HG03175 (cell line): ENCODE measurements around the gene LZTS2.

Experiments
- ATAC-seq: cut with Tn5 transposase; IDR thresholded peaks from one replicate; pipeline ENCODE4 v1.9.1; 2021; ENCODE audit warnings: mild to moderate bottlenecking, moderate library complexity; ENCODE audit not compliant: unreplicated experiment

LZTS2 gene

GRCh38 chr10:101012525-101013364, 13.1 kb downstream of the LZTS2 start:
- peak; percentile 77 for ATAC-seq

- no peak for ATAC-seq
These were observed 13.8 kb downstream of the LZTS2 start for GRCh38 chr10:101013365-101013825.

- ATAC-seq = no peak
These were observed 14.7 kb downstream of the LZTS2 start for GRCh38 chr10:101014230-101014884.

GRCh38 chr10:101014966-101015581, 15.5 kb downstream of the LZTS2 start:
- no peak for ATAC-seq

- no peak for ATAC-seq
These were observed 16.0 kb downstream of the LZTS2 start for GRCh38 chr10:101015582-101015973.

- ATAC-seq = no peak
These were observed 17.2 kb downstream of the LZTS2 start for GRCh38 chr10:101016814-101017213.

- no peak for ATAC-seq
These were observed 18.6 kb downstream of the LZTS2 start for GRCh38 chr10:101018118-101018599.

- ATAC-seq = no peak
These were observed 19.2 kb downstream of the LZTS2 start for GRCh38 chr10:101018600-101019439.

- ATAC-seq = no peak
These were observed 19.8 kb downstream of the LZTS2 start for GRCh38 chr10:101019440-101019703.

- ATAC-seq = no peak
These were observed 20.9 kb downstream of the LZTS2 start for GRCh38 chr10:101020427-101021075.

- ATAC-seq = no peak
These were observed 21.6 kb downstream of the LZTS2 start for GRCh38 chr10:101021239-101021638.

- ATAC-seq = no peak
These were observed 22.2 kb downstream of the LZTS2 start for GRCh38 chr10:101021692-101022251.

- no peak for ATAC-seq
These were observed 23.5 kb downstream of the LZTS2 start for GRCh38 chr10:101022967-101023705.

GRCh38 chr10:101027106-101027720, 27.6 kb downstream of the LZTS2 start:
- no peak for ATAC-seq

- ATAC-seq = no peak
These were observed 29.1 kb downstream of the LZTS2 start for GRCh38 chr10:101028446-101029337.

GRCh38 chr10:101029520-101030295, 30.1 kb downstream of the LZTS2 start:
- ATAC-seq = no peak

GRCh38 chr10:101030496-101031127, 31.0 kb downstream of the LZTS2 start:
- no peak for ATAC-seq
